BJ (cell line): ENCODE data around the gene IRF3. TPM values are rescaled to one million over a fixed set of nuclear protein-coding genes. Genes with fewer than 3 reads are reported as not detected.
"Not testable (repeated sequence)": the region's sequence is repeated elsewhere in the genome, so short reads cannot be mapped to it uniquely, and the experiment has no call there.

Experiments
- CTCF ChIA-PET: fragments of 350-600 bp; formaldehyde crosslinking; extraction: SDS; loops from one replicate; lab custom pipeline; 2021; ENCODE audit warnings: antibody characterized with exemption, inconsistent platforms; lab: Yijun Ruan, JAX
- POLR2A ChIA-PET: fragments of 300-600 bp; sonication (Branson Sonifier 250); formaldehyde crosslinking; extraction: SDS; loops from one replicate; lab custom pipeline; 2021; ENCODE audit warnings: antibody characterized with exemption; lab: Charles Lee
- DNase-seq: peaks from one replicate; pipeline ENCODE4 v3.0.0-alpha.2; 2011; ENCODE audit warnings: low read depth
- H3K27me3 ChIP-seq: 2 replicates; pipeline ENCODE4 v1.6.0; 2011; ENCODE audit warnings: low read length; ENCODE audit not compliant: control insufficient read depth, insufficient read depth
- H3K36me3 ChIP-seq: 2 replicates; pipeline ENCODE4 v1.5.1; 2011; ENCODE audit warnings: low read length; ENCODE audit not compliant: control insufficient read depth, insufficient read depth
- H3K4me3 ChIP-seq: 2 replicates; pipeline ENCODE4 v1.5.1; 2011; ENCODE audit warnings: low read depth, mild to moderate bottlenecking, control low read depth, low read length
- CTCF ChIP-seq: IDR thresholded peaks from 2 replicates; pipeline ENCODE4 v1.5.1; 2011; ENCODE audit warnings: low read depth, mild to moderate bottlenecking, control low read depth, inconsistent platforms, low read length, moderate library complexity; ENCODE audit not compliant: insufficient read depth
- polyA plus RNA-seq: library from polyadenylated mRNA; depleted of rRNA; stranded (reverse); fragments of >200 nt; gene quantifications from 2 replicates; pipeline ENCODE4 v1.2.3, GENCODE V29; 2011

IRF3 gene
- polyA plus RNA-seq, 1 experiment, result 68.5 TPM

GRCh38 chr19:49629659-49630058, 36.0 kb downstream of the IRF3 start:
- no peak for DNase-seq
- CTCF ChIA-PET, result no interaction called here
- Histone ChIP-seq H3K36me3 (peaks cover 3% of the 10 kb centered on the region), H3K27me3 (no peaks in the 10 kb centered on the region), H3K4me3 (no peak overlapping the region)
- POLR2A ChIA-PET, result no interaction called here
- no peak for TF ChIP-seq CTCF

- H3K36me3 ChIP-seq, result peaks cover 5% of the 10 kb centered on the region
- no peak for DNase-seq
- CTCF ChIA-PET, result no interaction called here
- H3K4me3 ChIP-seq, result no peak overlapping the region
- H3K27me3 ChIP-seq, result no peaks in the 10 kb centered on the region
- POLR2A ChIA-PET, result no interaction called here
- no peak for TF ChIP-seq CTCF
These were observed 39.4 kb downstream of the IRF3 start for GRCh38 chr19:49626226-49626625.

GRCh38 chr19:49624967-49625910, 40.4 kb downstream of the IRF3 start:
- no peak for DNase-seq
- Histone ChIP-seq H3K4me3 (no peak overlapping the region), H3K36me3 (peaks cover 6% of the 10 kb centered on the region), H3K27me3 (no peaks in the 10 kb centered on the region)
- POLR2A ChIA-PET, result no interaction called here
- CTCF ChIA-PET, result no interaction called here
- TF ChIP-seq CTCF, result no peak

- peaks cover 27% of the 10 kb centered on the region for H3K36me3 ChIP-seq
- POLR2A ChIA-PET, DNase-seq, H3K4me3 ChIP-seq, CTCF ChIA-PET, H3K27me3 ChIP-seq: not testable (repeated sequence)
These were observed 47.8 kb downstream of the IRF3 start for GRCh38 chr19:49617860-49618259.

GRCh38 chr19:49616945-49617344, 48.7 kb downstream of the IRF3 start:
- no peaks in the 10 kb centered on the region for H3K27me3 ChIP-seq
- DNase-seq, result no peak
- ChIA-PET POLR2A (no interaction called here), CTCF (interaction anchor here (1.3 kb wide), 1 partner anchor 14 kb away, joined by 4 read pairs; no protein-coding TSS in a partner anchor)
- TF ChIP-seq CTCF, result no peak
- H3K36me3 ChIP-seq, result peaks cover 27% of the 10 kb centered on the region
- no peak overlapping the region for H3K4me3 ChIP-seq
